H1 (cell line): ENCODE measurements around the gene CACNA1D. TPM values are rescaled to one million over a fixed set of nuclear protein-coding genes. Genes with fewer than 3 reads are reported as not detected.

ENCODE experiments used
- CTCF ChIA-PET: fragments of 300-600 bp; sonication (Branson Sonifier 250); formaldehyde crosslinking; loops from one replicate; lab custom pipeline; 2021; ENCODE audit not compliant: partially characterized antibody; lab: Charles Lee
- POLR2A ChIA-PET: fragments of 300-600 bp; sonication (Branson Sonifier 250); formaldehyde crosslinking; loops from one replicate; lab custom pipeline; 2021; ENCODE audit warnings: inconsistent platforms; ENCODE audit not compliant: partially characterized antibody; lab: Charles Lee
- DNase-seq, 2 experiments: peaks; one replicate each; pipeline versions ENCODE4 v3.0.0 to v3.0.0-alpha.2; 2010 to 2022; ENCODE audit warnings: low spot score in 2 of 2, low read depth in 1 of 2, mixed read lengths in 1 of 2
- FAIRE-seq: peaks from 2 replicates; lab custom pipeline; 2011; peaks lifted over from hg19 to GRCh38; lab: Jason Lieb, UNC
- H2AFZ ChIP-seq: 2 replicates; pipeline ENCODE4 v1.8.1; 2012; ENCODE audit warnings: low read length, inconsistent platforms
- H2AK5ac ChIP-seq: 2 replicates; pipeline ENCODE4 v1.6.1; 2013; ENCODE audit warnings: low read depth, low read length
- H2BK120ac ChIP-seq: replicated peaks from 2 replicates; pipeline ENCODE3; 2013; ENCODE audit warnings: low read depth, low read length, inconsistent platforms
- H2BK12ac ChIP-seq: 2 replicates; pipeline ENCODE4 v1.6.1; 2013; ENCODE audit warnings: low read depth, low read length
- H2BK15ac ChIP-seq: 2 replicates; pipeline ENCODE4 v1.6.1; 2013; ENCODE audit warnings: low read length
- H2BK20ac ChIP-seq: 2 replicates; pipeline ENCODE4 v1.6.1; 2013; ENCODE audit warnings: low read length
- H2BK5ac ChIP-seq: 2 replicates; pipeline ENCODE4 v1.6.1; 2013; ENCODE audit warnings: low read depth, low read length
- H3K14ac ChIP-seq: 2 replicates; pipeline ENCODE4 v1.6.1; 2013; ENCODE audit warnings: inconsistent platforms; ENCODE audit not compliant: insufficient read length
- H3K18ac ChIP-seq: 2 replicates; pipeline ENCODE4 v1.6.1; 2013; ENCODE audit warnings: low read length; ENCODE audit errors: extremely low read depth
- H3K23ac ChIP-seq: 2 replicates; pipeline ENCODE4 v1.6.1; 2013; ENCODE audit warnings: inconsistent platforms; ENCODE audit not compliant: insufficient read length
- H3K23me2 ChIP-seq: 2 replicates; pipeline ENCODE4 v1.6.1; 2013; ENCODE audit warnings: low read depth, low read length
- H3K27ac ChIP-seq: 2 replicates; pipeline ENCODE4 v1.6.1; 2011; ENCODE audit warnings: low read depth, low read length, inconsistent platforms
- H3K27me3 ChIP-seq, 4 experiments: replicated peaks in 1 of 4; 1 replicate in 1 of 4; 2 replicates in 3 of 4; pipeline versions ENCODE4 v1.6.1 to v1.8.1; 2011 to 2013; ENCODE audit warnings: low read length in 3 of 4, mild to moderate bottlenecking in 3 of 4, inconsistent platforms in 2 of 4, mixed read lengths in 2 of 4, moderate library complexity in 1 of 4; ENCODE audit not compliant: control insufficient read depth in 3 of 4, insufficient read depth in 3 of 4; ENCODE audit errors: extremely low read depth in 1 of 4
- H3K36me3 ChIP-seq, 4 experiments: 2 replicates each; pipeline versions ENCODE4 v1.6.1 to v1.8.1; 2011 to 2013; ENCODE audit warnings: mild to moderate bottlenecking in 4 of 4, low read length in 3 of 4, moderate library complexity in 2 of 4, control low read depth in 1 of 4, inconsistent platforms in 1 of 4; ENCODE audit not compliant: insufficient read depth in 4 of 4, control insufficient read depth in 2 of 4
- H3K4ac ChIP-seq: replicated peaks from 2 replicates; pipeline ENCODE3; 2013; ENCODE audit warnings: low read length, low read depth, mixed read lengths, inconsistent platforms; ENCODE audit not compliant: insufficient read length
- H3K4me1 ChIP-seq, 4 experiments: replicated peaks in 1 of 4; 1 replicate in 1 of 4; 2 replicates in 3 of 4; pipeline versions ENCODE4 v1.6.1 to v1.8.1; 2011 to 2013; ENCODE audit warnings: low read length in 3 of 4, inconsistent platforms in 2 of 4, mixed read lengths in 1 of 4; ENCODE audit not compliant: insufficient read depth in 4 of 4, control insufficient read depth in 3 of 4
- H3K4me2 ChIP-seq, 2 experiments: 2 replicates each; pipeline versions ENCODE4 v1.6.1 to v1.8.1; 2011 to 2013; ENCODE audit warnings: low read depth in 2 of 2, low read length in 2 of 2, control low read depth in 1 of 2, inconsistent platforms in 1 of 2, mild to moderate bottlenecking in 1 of 2; ENCODE audit not compliant: insufficient read depth in 1 of 2
- H3K4me3 ChIP-seq, 4 experiments: fragments of 200-600, 300-600 bp in 1 of 4; sonication (generic), shearing (Covaris generic), sonication (Bioruptor Twin) in 1 of 4; 2 replicates each; pipeline versions ENCODE4 v1.5.1 to v1.8.1; 2011 to 2016; ENCODE audit warnings: low read length in 4 of 4, low read depth in 3 of 4, control low read depth in 2 of 4, inconsistent platforms in 2 of 4, mild to moderate bottlenecking in 2 of 4, mixed read lengths in 1 of 4, moderate library complexity in 1 of 4; ENCODE audit not compliant: insufficient read depth in 2 of 4; ENCODE audit errors: extremely low read depth in 1 of 4
- H3K56ac ChIP-seq: replicated peaks from 2 replicates; pipeline ENCODE3; 2013; ENCODE audit warnings: low read depth, mild to moderate bottlenecking, mixed read lengths, low read length, inconsistent platforms; ENCODE audit not compliant: insufficient read length
- H3K79me1 ChIP-seq: 2 replicates; pipeline ENCODE4 v1.6.1; 2013; ENCODE audit warnings: low read depth, low read length, control low read depth
- H3K79me2 ChIP-seq, 2 experiments: 2 replicates each; pipeline versions ENCODE4 v1.6.1 to v1.8.1; 2012 to 2013; ENCODE audit warnings: low read length in 2 of 2, mild to moderate bottlenecking in 2 of 2, inconsistent platforms in 1 of 2; ENCODE audit not compliant: insufficient read depth in 2 of 2, control insufficient read depth in 1 of 2
- H3K9ac ChIP-seq, 4 experiments: replicated peaks in 1 of 4; 1 replicate in 1 of 4; 2 replicates in 3 of 4; pipeline versions ENCODE4 v1.6.1 to v1.8.1; 2011 to 2013; ENCODE audit warnings: low read depth in 3 of 4, low read length in 3 of 4, control low read depth in 2 of 4, mild to moderate bottlenecking in 2 of 4, moderate library complexity in 2 of 4, inconsistent platforms in 1 of 4; ENCODE audit errors: extremely low read depth in 1 of 4
- H3K9me3 ChIP-seq, 2 experiments: 2 replicates each; pipeline versions ENCODE4 v1.6.1 to v1.8.1; 2012 to 2013; ENCODE audit warnings: mild to moderate bottlenecking in 2 of 2, moderate library complexity in 2 of 2, control low read depth in 1 of 2, inconsistent platforms in 1 of 2, low read depth in 1 of 2, low read length in 1 of 2, mixed read lengths in 1 of 2; ENCODE audit not compliant: insufficient read depth in 2 of 2
- H4K20me1 ChIP-seq, 2 experiments: replicated peaks in 1 of 2; 2 replicates each; pipeline versions ENCODE3 to v1.8.1; 2011 to 2013; ENCODE audit warnings: inconsistent platforms in 2 of 2, low read length in 2 of 2, mild to moderate bottlenecking in 1 of 2; ENCODE audit not compliant: insufficient read depth in 2 of 2, control insufficient read depth in 1 of 2
- H4K5ac ChIP-seq: 2 replicates; pipeline ENCODE4 v1.6.1; 2013; ENCODE audit warnings: low read length, low read depth, mixed read lengths, inconsistent platforms; ENCODE audit not compliant: insufficient read length
- H4K8ac ChIP-seq: 2 replicates; pipeline ENCODE4 v1.8.0; 2013; ENCODE audit warnings: mild to moderate bottlenecking, moderate library complexity, low read length, inconsistent platforms; ENCODE audit not compliant: insufficient read depth; ENCODE audit errors: extremely low read depth
- H4K91ac ChIP-seq: replicated peaks from 2 replicates; pipeline ENCODE3; 2013; ENCODE audit warnings: low read length, mixed read lengths, inconsistent platforms; ENCODE audit not compliant: insufficient read length
- BACH1 ChIP-seq: IDR thresholded peaks from 2 replicates; pipeline ENCODE4 v1.6.1; 2012; ENCODE audit warnings: low read length, improper control_type of control experiment
- BRCA1 ChIP-seq: IDR thresholded peaks from 2 replicates; pipeline ENCODE4 v1.6.1; 2012; ENCODE audit warnings: low read depth, low read length, improper control_type of control experiment
- EZH2 ChIP-seq: fragments of 200-600 bp; sonication (generic); IDR thresholded peaks from 2 replicates; pipeline ENCODE4 v1.7.1; 2012; ENCODE audit warnings: low read depth, mild to moderate bottlenecking, moderate library complexity, low read length, inconsistent platforms; ENCODE audit not compliant: severe bottlenecking
- KDM1A ChIP-seq: fragments of 200-600, 300-600 bp; sonication (generic); IDR thresholded peaks from 2 replicates; pipeline ENCODE4 v1.7.1; 2016; ENCODE audit warnings: mild to moderate bottlenecking, low read length, borderline replicate concordance
- MAFK ChIP-seq: IDR thresholded peaks from 2 replicates; pipeline ENCODE4 v1.6.1; 2012; ENCODE audit warnings: low read depth, mild to moderate bottlenecking, improper control_type of control experiment, low read length
- MAX ChIP-seq: IDR thresholded peaks from 2 replicates; pipeline ENCODE4 v1.6.1; 2012; ENCODE audit warnings: inconsistent platforms
- NANOG ChIP-seq: IDR thresholded peaks from 2 replicates; pipeline ENCODE4 v1.6.1; 2011; ENCODE audit warnings: low read length, low read depth, mild to moderate bottlenecking, inconsistent platforms; ENCODE audit not compliant: insufficient read depth, poor library complexity, severe bottlenecking
- POLR2AphosphoS5 ChIP-seq: IDR thresholded peaks from 2 replicates; pipeline ENCODE4 v1.6.1; 2011; ENCODE audit warnings: low read depth, low read length
- RXRA ChIP-seq: IDR thresholded peaks from 2 replicates; pipeline ENCODE4 v1.6.1; 2011; ENCODE audit warnings: low read depth, mild to moderate bottlenecking, low read length, moderate library complexity; ENCODE audit not compliant: insufficient read depth
- SIN3A ChIP-seq, 2 experiments: IDR thresholded peaks in 1 of 2; conservative IDR thresholded peaks in 1 of 2; 2 replicates each; pipeline ENCODE4 v1.6.1; 2011 to 2012; ENCODE audit warnings: low read length in 2 of 2, improper control_type of control experiment in 1 of 2, low read depth in 1 of 2, mild to moderate bottlenecking in 1 of 2
- SUZ12 ChIP-seq: fragments of 200-600 bp; sonication (generic); IDR thresholded peaks from 2 replicates; pipeline ENCODE4 v1.6.1; 2012; ENCODE audit warnings: mild to moderate bottlenecking, inconsistent platforms, low read length, moderate library complexity, mixed read lengths
- ZNF274 ChIP-seq: IDR thresholded peaks from 2 replicates; pipeline ENCODE4 v1.7.0; 2012; ENCODE audit warnings: low read length, borderline replicate concordance; ENCODE audit errors: extremely low read depth
- WGBS, 2 experiments: shearing (Covaris generic) in 1 of 2; methylation state at CpG; one replicate each; pipeline versions ENCODE4 v1.1.6 to v1.1.7; 2013 to 2015; ENCODE audit warnings: low lambda C conversion rate in 2 of 2, mixed read lengths in 2 of 2, inconsistent platforms in 1 of 2, low coverage in 1 of 2, missing lambda C conversion rate in 1 of 2; ENCODE audit not compliant: insufficient replicate concordance in 2 of 2, insufficient coverage in 1 of 2, insufficient read length in 1 of 2; ENCODE audit errors: extremely low coverage in 1 of 2, missing lambda C conversion rate in 1 of 2; 5-methylcytosine and 5-hydroxymethylcytosine counted together
- polyA plus RNA-seq, 7 experiments: library from polyadenylated mRNA; depleted of rRNA in 3 of 7; stranded (reverse) in 5 of 7; unstranded in 2 of 7; fragments of >200 nt in 5 of 7; fragments of 200-250 nt in 2 of 7; gene quantifications; 1 replicate in 5 of 7; 2 replicates in 1 of 7; 4 replicates in 1 of 7; pipeline versions ENCODE4 v1.2.1 to v1.2.3, GENCODE V29; 2011 to 2013; ENCODE audit warnings: missing spikeins in 2 of 7, mixed read lengths in 2 of 7
- total RNA-seq: library from RNA; stranded (reverse); fragmentation: NEBNext Ultra II Directional; extraction: Animal tissue kit (Norgen Biotek cat#: 25700); gene quantifications from 2 replicates; pipeline ENCODE4 v1.2.1, GENCODE V29; 2021

CACNA1D gene
- total and polyA plus RNA-seq, 2 of the 8 experiments (the other 6 are each of a cell fraction or from before 2014, with no cell fraction given) = 2.0 to 2.9 TPM

- H3K36me3 ChIP-seq = no peaks in the 10 kb centered on the region
- peaks cover 8% of the 10 kb centered on the region; the same call in 1 of the 2 replicates for H3K23me2 ChIP-seq
- no peaks in the 10 kb centered on the region for H3K9me3 ChIP-seq
- H3K79me2 ChIP-seq = no peaks in the 10 kb centered on the region
- no peak overlapping the region for H4K91ac ChIP-seq
- ChIA-PET POLR2A (no interaction called here), CTCF (interaction anchor here (2.2 kb wide), 1 partner anchor 13 kb away, joined by 4 read pairs; no protein-coding TSS in a partner anchor)
- WGBS, 2 experiments = 74% methylated on average over 6 of the region's 7 CpGs; no CpG with 5 or more reads in 1 of the 2 experiments
- no peak overlapping the region for H3K4ac ChIP-seq
- H3K27ac ChIP-seq = no peak overlapping the region
- H3K23ac ChIP-seq = no peak overlapping the region
- H3K4me3 ChIP-seq = no peak overlapping the region
- H3K18ac ChIP-seq = no peak overlapping the region
- peaks cover 0 to 2% of the 10 kb centered on the region in 2 experiments for H4K20me1 ChIP-seq
- DNase-seq (no peak), FAIRE-seq (no peak)
- no peak overlapping the region for H3K56ac ChIP-seq
- H2BK120ac ChIP-seq = no peak overlapping the region
- H2BK20ac ChIP-seq = no peak overlapping the region
- H3K79me1 ChIP-seq = no peaks in the 10 kb centered on the region
- peaks cover 10 to 22% (median 19%) of the 10 kb centered on the region in 4 experiments for H3K27me3 ChIP-seq
- no peak overlapping the region for H4K8ac ChIP-seq
- no peak overlapping the region for H2BK5ac ChIP-seq
- no peak overlapping the region for H4K5ac ChIP-seq
- no peak overlapping the region for H3K4me2 ChIP-seq
- no peak overlapping the region for H3K14ac ChIP-seq
- H2AK5ac ChIP-seq = no peak overlapping the region
- H2BK12ac ChIP-seq = no peak overlapping the region
- H3K9ac ChIP-seq = no peak overlapping the region
- H2BK15ac ChIP-seq = no peak overlapping the region
- no peak overlapping the region for H2AFZ ChIP-seq
- H3K4me1 ChIP-seq = peaks cover 0 to 8% (median 3%) of the 10 kb centered on the region in 4 experiments; a peak in 3 of 7 replicates
- no peak for TF ChIP-seq RXRA
- no peak for TF ChIP-seq SIN3A (conservative IDR thresholded peaks at IDR 0.05 in 1 of 2, IDR thresholded peaks at IDR 0.05 in 1 of 2; ENCODE audit: low read depth in 1 of 2, low read length in 2 of 2)
- TF ChIP-seq EZH2 = no peak
- TF ChIP-seq SUZ12 = no peak
- no peak for TF ChIP-seq POLR2AphosphoS5
- no peak for TF ChIP-seq ZNF274
- no peak for TF ChIP-seq BRCA1
- no peak for TF ChIP-seq KDM1A
- TF ChIP-seq MAX = no peak
- no peak for TF ChIP-seq NANOG
- no peak for TF ChIP-seq BACH1
- no peak for TF ChIP-seq MAFK
Measured at GRCh38 chr3:53500165-53500777, 5.9 kb downstream of the CACNA1D start.
